Left hindlimb (tissue), 1 donor: ENCODE data around the gene ACTG1.

Source experiments
- DNase-seq: peaks from one replicate; pipeline ENCODE4 v3.0.0-alpha.2; 2018

Gene ACTG1

DNA sequence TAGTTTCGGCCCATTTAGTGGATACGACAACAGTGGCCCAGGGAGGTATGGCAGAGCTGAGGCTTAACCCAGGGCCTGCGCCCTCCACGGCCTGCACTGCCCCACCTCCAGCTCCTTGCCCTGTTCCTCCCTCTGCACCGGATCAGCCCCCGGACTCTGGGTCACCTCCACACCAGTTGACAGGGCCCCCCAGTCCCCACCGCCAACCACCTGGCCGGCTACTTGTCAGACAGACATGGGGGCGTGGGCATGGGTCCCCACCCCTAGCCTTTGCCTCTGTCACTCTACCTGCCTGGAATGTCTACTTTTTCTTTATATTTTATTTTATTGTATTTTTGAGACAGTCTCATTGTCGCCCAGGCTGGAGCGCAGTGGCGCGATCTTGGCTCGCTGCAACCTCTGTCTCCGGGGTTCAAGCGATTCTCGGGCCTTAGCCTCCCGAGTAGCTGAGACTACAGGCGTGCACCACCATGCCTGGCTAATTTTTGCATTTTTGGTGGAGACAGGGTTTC, 3.0 kb upstream of the ACTG1 start:
- peak; percentile 56 for DNase-seq

DNA sequence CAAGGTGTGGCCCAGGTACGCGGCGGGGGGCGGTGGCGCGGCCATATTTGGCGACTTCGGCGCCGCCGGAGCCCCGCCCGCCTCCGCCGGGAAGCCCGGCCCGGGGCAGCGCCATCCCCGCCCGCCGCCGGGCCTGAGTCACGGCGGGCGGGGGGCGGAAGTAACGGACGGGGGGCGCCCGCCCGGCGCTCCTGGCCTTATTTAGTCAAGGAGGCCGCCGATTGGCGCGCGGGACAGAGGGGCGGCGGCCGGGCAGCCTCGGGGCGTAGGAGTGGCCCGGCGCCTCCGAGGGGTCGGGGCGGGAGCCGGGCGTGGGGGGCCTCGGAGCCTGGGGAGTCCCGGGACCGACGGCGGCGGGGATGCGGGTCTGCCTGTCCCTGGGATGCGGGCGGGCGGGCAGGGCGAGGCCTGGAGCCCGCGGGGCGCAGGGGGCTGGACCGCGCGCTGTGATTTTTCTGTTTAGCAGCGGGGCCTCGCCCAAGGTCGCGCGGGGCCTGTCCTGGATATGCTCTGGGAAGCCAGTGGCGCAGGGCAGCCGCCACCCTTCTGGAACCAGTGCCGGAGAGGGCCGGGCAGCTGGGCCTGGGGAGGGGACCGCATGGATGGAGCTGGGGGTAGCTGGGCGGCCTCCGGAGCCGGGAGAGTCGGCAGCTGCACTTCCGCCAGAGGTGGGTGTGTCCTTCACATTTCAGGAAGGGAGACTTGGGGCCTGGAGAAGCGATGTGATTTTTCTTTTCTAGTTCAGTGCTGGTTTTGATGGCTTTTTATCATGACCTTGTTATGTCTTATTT, 2.3 kb upstream of the ACTG1 start:
- DNase-seq, result peak; percentile 85

DNA sequence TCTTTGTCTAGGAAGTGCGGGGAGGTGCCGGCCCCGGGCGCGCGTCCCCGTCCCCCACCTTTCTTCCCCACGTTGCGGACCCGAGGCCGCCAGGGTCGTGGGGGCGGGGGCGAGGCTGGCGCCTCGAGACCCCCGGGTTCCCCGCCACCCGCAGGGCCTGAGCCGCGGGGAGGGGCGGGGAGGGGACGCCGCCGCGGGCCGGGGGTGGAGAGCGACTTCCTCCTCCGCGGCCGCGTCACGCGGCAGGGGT, 1.8 kb upstream of the ACTG1 start:
- no peak for DNase-seq

DNA sequence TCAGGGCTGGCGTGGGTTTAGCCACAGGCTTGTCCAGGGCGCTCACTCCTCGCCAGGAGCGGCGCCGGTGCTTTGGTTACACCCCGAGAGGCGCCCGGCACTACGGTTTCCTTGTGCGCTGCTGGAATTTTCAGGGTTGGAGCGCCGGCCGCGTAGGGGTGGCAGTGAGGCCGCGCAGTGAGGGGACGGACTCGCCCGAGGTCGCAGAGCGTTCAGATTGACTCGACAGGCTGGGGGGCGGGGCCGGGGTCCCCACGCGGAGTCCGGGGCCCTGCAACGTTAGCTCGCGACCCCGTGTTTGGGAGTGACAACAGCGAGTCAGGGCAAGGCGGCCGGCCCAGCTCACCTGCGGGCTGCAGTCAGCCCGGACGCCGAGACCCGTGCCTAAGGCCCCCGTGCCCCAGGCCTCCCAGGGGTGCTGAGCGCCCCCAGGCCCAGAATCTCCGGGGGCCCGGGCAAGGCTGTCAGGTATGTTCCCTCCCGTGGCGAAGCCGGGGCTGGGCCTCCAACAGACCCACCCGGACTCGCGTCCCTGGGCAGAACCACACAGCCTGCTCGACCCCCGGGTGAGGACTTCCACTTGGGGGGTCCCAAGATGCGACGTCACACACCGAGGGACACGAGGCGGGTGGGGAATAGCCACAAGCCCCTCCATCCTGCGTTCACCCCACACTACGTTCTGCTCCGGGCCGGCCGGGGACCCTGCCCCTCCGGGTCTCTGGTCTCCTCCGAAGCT, 1.3 kb upstream of the ACTG1 start:
- DNase-seq, result peak; percentile 75

DNA sequence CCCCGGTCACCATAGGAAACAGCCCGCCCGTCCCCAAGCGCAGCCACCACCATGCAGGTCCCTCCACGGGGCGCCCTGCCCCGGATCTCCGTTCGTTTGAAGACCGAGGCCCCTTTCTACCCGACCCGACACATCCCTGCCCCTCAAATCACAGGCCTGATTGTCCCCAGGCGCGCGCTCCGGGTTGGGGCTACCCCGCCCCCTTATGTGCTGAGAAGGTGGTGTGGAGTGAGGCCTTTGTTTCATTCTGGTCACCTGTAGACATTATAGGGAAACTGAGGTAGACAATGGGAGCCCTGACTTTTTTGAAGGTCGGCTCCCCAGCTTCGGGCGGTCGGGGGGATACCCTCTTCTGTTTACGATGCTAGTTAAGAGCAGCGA, 763 bp upstream of the ACTG1 start:
- peak; percentile 81 for DNase-seq

DNA sequence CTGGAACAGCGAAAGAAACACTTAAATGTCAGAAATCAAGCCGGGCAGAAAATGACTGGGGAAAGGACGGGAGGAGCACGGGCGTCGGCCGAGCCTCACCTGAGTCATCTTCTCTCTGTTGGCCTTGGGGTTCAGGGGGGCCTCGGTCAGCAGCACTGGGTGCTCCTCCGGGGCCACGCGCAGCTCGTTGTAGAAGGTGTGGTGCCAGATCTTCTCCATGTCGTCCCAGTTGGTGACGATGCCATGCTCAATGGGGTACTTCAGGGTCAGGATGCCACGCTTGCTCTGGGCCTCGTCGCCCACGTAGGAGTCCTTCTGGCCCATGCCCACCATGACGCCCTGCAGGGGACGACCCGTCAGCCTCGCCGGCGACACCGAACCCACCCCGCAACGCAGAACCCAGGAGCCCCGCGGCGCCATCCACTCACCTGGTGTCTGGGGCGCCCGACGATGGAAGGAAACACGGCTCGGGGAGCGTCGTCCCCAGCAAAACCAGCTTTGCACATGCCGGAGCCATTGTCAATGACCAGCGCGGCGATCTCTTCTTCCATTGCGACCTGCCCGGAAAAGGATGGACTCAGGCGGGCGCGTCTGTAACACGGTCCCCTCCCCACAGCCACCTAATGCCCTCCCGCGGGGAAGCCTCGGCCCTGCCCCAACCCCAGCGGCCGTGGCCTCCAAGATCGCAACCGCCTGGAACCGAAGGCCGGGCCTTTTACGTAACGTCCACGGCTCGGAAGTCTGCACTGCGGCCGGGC, 616 bp downstream of the ACTG1 start:
- DNase-seq, result no peak

DNA sequence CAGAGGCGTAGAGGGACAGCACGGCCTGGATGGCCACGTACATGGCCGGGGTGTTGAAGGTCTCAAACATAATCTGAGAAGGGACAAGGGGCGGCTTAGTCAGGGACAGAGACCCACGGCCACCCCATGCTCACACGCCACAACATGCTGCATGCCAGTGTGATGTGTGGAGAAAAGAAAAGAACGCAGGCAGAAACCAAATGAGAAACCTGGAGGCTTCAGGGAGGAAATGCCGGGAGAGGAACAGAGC, 1.1 kb downstream of the ACTG1 start:
- no peak for DNase-seq

DNA sequence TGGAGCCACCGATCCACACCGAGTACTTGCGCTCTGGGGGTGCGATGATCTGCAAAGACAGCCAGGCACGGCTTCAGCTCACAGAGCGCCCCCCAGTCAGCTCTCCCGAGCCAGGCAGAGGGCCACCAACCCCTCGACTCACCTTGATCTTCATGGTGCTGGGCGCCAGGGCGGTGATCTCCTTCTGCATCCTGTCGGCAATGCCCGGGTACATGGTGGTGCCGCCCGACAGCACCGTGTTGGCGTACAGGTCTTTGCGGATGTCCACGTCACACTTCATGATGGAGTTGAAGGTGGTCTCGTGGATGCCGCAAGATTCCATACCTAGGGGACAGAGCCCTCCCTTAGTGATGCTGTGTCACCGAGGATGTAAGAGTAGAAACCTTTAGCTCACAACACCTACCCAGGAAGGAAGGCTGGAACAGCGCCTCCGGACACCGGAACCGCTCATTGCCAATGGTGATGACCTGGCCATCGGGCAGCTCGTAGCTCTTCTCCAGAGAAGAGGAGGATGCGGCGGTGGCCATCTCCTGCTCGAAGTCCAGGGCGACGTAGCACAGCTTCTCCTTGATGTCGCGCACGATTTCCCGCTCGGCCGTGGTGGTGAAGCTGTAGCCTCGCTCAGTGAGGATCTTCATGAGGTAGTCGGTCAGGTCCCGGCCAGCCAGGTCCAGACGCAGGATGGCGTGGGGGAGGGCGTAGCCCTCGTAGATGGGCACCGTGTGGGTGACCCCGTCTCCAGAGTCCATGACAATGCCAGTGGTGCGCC, 1.6 kb downstream of the ACTG1 start:
- DNase-seq, result no peak

DNA sequence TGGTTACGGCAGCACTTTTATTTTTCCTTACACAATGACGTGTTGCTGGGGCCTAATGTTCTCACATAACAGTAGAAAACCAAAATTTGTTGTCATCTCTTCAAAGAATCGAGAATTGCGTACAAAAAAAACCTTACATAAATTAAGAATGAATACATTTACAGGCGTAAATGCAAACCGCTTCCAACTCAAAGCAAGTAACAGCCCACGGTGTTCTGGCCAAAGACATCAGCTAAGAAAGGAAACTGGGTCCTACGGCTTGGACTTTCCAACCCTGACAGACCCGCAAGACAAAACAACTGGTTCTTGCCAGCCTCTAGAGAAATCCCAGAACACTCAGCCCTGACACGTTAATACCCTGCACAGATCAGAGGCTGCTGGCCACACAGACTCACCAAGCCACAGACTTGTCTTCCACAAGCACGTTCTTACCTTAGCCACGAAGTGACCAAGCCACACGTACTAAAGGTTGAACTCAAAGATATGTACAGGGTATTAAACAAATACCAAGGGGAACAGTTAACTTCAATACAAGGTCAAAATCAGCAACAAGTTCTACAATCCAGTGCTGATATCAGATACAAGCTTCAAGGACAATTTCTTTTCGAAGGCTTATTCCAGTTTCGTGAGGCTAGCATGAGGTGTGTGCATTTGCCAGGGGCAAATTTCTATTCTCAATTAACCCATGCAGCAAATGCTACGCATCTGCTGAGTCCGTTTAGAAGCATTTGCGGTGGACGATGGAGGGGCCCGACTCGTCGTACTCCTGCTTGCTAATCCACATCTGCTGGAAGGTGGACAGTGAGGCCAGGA, 2.4 kb downstream of the ACTG1 start:
- no peak for DNase-seq

DNA sequence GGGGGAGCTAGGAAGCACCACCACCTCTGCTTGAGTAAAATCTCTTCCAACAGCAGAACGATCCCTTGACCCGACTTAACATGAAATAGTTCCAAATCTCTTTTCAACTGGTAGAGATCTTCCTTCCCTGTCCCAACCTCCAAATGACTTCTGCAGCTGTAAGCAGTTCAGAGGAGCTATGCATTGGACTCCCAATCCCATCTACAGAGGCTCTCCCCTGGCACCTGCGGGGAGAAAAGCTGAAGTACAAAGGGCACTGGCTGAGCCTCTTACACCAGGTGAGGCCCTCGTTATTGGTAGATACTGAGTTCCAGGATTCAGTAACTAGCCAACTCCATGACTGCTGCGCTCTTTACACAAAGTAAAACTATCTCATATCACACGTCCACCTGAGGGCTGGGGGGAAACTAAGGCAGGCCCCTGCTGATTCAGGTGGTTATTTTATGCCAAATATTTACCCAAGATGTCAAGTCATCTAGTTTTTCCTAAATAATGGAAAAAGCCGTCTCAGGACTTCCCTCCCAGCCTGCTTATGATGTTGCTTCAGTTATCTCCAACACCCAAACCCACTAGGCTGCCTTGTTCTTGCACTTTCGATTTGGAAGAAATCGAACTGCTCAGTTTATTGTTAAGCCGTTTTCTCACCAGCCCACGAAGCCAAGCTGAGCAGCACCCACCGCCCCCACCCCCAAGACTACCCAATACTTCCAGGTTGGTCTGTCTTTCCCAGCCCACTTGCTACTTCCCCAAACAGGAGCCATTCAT, 3.2 kb downstream of the ACTG1 start:
- no peak for DNase-seq

DNA sequence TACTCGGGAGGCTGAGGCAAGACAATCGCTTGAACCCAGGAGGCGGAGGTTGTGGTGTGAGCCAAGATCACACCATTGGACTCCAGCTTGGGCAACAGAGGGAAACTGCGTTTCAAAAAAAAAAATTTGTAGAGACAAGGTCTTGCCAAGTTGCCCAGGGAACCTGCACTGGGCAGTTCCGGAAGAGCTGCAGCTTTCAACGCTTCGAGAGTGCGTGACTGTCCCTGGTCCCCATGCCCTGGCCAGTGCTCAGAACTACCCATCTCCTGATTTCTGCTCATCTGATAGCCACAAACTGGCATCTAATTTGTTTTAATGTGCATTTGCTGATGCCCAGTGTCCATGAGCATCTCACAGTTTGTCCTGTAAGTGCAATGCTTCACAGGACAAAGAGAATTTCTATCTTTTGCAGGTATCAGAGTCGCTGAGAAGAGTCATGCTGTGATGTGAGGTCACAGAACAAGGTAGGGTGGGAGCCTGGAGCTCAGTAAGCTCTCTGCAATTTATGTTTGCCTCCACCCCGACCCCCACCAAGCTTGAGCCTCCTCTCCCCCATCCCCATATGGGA, 3.9 kb downstream of the ACTG1 start:
- no peak for DNase-seq

DNA sequence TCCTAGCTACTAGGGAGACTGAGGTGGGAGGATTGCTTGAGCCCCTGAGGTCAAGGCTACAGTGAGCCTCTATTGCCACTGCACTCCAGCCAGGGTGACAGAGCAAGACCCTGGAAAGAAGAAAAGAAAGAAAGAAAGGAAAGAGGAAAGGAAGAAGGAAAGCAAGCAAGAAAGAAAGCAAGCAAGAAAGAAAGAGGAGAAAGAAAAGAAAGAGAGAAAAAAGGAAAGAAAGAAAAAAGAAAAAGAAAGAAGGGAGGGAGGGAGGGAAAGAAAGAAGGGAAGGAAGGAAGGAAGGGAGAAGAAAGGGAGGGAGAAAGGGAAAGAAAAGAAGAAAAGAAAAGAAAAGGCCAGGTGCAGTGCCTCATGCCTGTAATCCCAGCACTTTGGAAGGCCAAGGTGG, 9.0 kb downstream of the ACTG1 start:
- DNase-seq, result no peak

DNA sequence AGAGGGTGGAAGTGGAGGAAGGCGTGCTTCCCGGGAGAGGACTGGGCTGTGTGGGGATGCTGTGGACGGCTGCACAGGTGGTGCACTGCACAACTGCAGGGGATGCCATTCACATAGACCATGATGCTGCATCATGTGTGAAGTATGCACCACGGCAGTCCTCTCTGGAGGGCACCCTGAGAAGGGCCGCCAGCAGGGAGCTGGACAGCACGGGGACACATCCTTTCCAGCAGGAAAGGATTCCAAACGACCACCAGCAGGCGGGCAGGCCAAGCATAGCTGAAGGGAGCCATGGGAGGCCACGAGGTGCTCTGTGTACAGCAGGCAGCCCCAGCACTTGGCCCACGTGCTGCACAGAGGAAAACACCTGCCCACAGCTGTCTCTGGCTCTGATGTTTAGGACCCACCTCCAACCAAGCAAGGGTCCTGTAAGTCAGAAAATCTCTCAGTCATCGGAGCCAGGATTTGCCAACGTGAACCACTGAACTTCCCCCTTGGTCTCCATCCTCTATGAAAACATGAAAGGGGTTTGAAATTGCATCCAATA, 10.1 kb downstream of the ACTG1 start:
- no peak for DNase-seq

DNA sequence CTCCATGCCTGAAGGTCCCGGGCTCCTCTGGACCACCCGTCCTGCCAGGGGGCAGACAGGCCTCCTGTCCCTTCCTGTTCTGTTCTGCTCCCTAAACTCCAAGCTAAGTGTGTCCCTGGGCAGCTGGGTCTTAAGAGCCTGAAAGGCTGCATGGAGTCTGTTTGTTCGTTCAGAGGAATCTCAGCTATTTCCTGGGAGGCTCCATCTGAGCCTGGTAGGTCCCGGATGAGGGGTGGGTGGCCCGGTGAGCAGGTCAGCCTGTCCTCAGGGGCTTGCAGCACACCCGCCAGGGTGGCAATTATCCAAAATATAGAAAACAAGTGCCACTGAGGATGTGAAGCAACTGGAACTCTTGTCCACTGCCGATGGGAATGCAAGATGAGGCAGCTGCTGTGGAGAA, 12.6 kb downstream of the ACTG1 start:
- no peak for DNase-seq

DNA sequence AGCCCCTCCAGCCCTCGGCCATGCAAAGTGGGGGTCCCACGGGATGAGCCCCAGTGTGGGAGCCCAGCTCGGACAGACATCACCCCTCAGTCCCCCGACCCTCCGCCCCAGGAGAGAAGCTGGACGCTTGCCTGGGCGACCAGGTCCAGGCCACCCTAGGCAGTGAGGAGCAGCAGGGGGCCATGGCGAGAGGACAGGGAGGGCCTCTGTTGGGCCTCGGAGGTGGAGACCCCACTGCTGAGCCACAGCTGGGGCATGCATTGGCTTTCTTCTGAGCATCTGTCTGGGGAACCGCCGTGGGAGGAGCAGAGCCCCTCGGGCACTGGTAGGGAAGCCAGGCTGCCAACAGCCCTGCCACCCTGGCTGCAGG, 13.0 kb downstream of the ACTG1 start:
- no peak for DNase-seq

DNA sequence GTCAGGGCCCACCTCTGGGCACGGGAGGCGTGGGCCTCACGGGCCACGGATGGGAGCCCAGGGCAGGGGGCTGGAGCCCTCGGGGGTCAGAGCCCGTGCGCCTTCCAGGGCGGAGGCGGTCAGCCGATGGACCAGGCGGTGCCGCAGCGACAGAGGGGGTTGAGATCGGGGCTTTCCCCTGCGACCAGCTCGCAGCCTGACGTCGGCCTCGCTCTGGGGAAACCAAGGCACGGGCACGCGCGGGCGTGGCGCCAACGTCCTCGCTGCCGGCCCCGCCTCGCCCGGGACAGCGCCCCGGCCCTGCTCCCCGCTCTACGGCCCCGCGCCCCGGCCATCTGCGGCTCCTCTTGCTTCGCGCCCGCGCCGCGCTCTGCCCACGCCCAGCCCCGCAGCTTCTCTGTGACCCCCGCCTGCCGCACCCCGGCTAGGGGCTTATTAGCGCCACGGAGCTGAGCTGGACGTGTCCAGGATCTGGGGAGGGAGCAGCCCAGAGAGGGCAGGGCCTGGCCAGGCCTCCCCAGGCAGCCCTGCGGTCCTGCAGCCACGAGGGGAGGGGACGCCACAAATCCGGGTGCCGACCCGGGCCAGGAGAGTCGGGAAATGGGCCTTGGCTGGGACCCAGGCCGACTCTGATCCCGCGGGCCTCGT, 13.5 kb downstream of the ACTG1 start:
- DNase-seq, result no peak

DNA sequence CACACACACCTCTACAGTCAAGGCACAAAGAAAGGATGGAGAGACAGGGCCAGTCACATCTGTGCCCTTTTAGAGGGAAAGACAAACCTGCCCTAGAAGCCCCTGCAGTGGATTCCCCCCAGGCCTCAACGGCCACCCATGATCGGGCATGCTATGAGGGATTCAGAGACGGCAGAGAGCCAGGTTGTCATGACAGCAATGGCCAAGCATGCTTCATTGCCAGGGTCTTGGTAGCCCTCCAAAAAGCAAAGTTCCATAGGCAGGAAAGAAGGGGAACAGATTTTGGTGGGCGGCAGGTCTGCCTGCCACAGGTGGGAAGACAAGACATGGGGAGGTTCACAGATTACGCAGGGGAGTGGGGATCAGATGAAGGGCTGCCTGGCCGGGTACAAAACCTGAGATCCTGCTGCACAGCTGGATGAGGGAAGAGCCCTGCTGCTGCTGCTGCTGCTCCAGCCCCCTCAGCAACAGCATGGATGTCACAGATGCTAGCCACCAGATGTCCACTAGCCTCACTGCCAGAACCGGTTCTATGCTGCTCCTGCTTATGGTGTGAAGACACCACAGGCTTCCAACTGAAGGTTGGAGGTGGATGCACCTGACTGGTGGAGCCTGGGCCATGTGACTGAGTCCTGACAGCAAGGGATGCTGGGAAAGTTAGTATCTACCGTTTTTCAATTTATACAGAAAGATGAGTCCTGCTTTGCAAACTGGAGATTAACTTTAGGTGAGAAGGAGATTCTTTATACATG, 17.8 kb downstream of the ACTG1 start:
- DNase-seq, result no peak

DNA sequence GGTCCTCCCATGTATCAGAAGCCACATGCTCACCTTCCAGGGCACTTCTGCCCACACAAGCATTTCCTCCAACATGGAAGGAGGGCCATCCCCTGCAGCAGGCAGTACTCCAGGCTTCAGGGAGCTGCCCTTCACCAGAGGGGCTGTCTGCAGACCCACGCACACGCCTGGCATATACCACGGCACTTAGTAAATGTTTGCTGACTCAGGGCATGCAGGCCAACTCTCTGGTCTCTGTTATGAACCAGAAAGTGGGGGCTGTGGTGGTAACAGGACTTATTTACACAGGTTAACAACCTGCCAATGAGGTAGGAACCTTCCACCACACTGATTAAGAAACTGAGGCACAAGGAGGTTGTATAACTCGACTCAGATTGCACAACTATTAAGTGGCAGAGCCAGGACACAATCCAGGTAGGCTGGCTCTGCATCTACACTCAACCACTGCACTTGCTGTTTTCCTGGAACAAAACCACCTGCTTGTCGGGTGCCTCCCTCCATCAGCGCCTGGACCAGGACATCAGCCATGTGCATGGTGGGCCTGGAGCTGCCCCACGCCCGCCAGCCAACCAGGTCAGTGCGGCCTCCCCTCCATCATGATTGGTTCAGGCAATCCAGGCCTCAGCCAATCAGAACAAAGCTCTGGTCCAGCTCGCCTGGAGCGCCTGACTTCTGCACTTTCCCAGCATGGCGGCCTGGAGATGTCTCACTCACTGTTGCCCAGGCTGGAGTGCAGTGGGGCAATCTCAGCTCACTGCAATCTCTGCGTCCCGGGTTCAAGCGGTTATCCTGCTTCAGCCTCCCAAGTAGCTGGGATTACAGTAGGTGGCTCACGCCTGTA, 19.2 kb downstream of the ACTG1 start:
- DNase-seq, result no peak

DNA sequence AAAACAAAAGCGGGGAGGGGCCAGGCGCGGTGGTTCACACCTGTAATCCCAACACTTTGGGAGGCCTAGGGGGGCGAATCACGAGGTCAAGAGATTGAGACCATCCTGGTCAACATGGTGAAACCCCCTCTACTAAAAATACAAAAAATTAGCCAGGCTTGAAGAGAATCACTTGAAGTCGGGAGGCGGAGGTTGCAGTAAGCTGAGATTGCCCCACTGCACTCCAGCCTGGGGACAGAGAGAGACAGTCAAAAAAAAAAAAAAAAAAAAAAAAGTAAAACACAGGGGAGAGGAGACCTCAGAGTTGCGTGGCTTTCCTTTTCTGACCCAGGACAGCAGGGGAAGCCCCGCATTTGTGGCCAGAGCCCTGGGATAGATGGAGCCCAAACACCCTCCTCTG, 19.9 kb downstream of the ACTG1 start:
- no peak for DNase-seq
